Measurements from ENCODE around the gene PARVB.

The PARVB gene

GRCh38 chr22:44028091-44028490 is 4.0 kb downstream of the PARVB start:
- no peak for DNase-seq (ENCODE audit: low spot score)

- no peak for DNase-seq (ENCODE audit: low spot score)
These were observed 5.0 kb downstream of the PARVB start for GRCh38 chr22:44029069-44029468.

GRCh38 chr22:44030051-44030701 is 6.1 kb downstream of the PARVB start:
- DNase-seq (ENCODE audit: low spot score) = no peak

GRCh38 chr22:44030702-44031082 is 6.6 kb downstream of the PARVB start:
- DNase-seq (ENCODE audit: low spot score) = no peak

GRCh38 chr22:44031158-44031952 is 7.3 kb downstream of the PARVB start:
- no peak for DNase-seq (ENCODE audit: low spot score)

GRCh38 chr22:44032126-44032730 is 8.1 kb downstream of the PARVB start:
- no peak for DNase-seq (ENCODE audit: low spot score)

GRCh38 chr22:44033287-44033686 is 9.2 kb downstream of the PARVB start:
- DNase-seq (ENCODE audit: low spot score) = no peak

- no peak for DNase-seq (ENCODE audit: low spot score)
These were observed 9.6 kb downstream of the PARVB start for GRCh38 chr22:44033694-44034093.

GRCh38 chr22:44037519-44038375 is 13.6 kb downstream of the PARVB start:
- no peak for DNase-seq (ENCODE audit: low spot score)

GRCh38 chr22:44039566-44040171 is 15.6 kb downstream of the PARVB start:
- DNase-seq (ENCODE audit: low spot score) = no peak

GRCh38 chr22:44042249-44043218 is 18.4 kb downstream of the PARVB start:
- no peak for DNase-seq (ENCODE audit: low spot score)

- no peak for DNase-seq (ENCODE audit: low spot score)
These were observed 21.0 kb downstream of the PARVB start for GRCh38 chr22:44045145-44045544.

GRCh38 chr22:44046485-44047141 is 22.5 kb downstream of the PARVB start:
- peak; percentile 87 for DNase-seq (ENCODE audit: low spot score)

GRCh38 chr22:44047891-44048301 is 23.8 kb downstream of the PARVB start:
- no peak for DNase-seq (ENCODE audit: low spot score)

- DNase-seq (ENCODE audit: low spot score) = no peak
These were observed 25.6 kb downstream of the PARVB start for GRCh38 chr22:44049486-44050231.

- DNase-seq (ENCODE audit: low spot score) = no peak
These were observed 26.8 kb downstream of the PARVB start for GRCh38 chr22:44050766-44051355.

GRCh38 chr22:44051358-44051757 is 27.3 kb downstream of the PARVB start:
- no peak for DNase-seq (ENCODE audit: low spot score)

GRCh38 chr22:44051961-44052360 is 27.9 kb downstream of the PARVB start:
- DNase-seq (ENCODE audit: low spot score) = no peak

GRCh38 chr22:44055805-44056204 is 31.7 kb downstream of the PARVB start:
- DNase-seq (ENCODE audit: low spot score) = peak; percentile 70
